ENCODE data around the gene GRM7.

GRM7 gene

DNA sequence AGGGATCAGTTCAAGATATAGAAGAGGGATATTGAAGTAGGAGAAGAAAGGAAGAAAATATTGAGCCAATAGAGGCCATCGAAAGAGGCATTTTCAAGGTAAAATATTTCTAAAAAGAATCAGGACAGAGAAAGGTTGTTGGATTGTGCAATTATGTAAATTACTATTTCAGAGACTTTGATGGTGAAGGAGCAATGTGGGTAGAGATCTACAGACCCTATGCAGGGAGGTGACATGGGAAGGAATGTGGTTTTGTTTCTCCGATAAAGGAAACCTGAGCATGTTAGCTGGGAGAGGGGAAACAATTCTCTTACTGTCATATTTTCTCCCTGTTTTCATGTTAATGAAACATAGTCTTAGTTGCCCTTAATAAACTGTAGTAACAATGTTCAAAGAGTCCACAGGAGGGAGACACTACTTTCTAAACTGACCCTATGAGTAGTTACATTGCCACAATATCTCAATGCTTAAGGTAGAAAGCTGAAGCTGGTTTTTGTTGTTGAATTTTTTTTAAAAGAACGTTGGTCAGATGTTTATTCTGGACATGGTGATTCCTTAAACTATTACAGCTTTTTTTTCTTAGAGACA lies 133.3 kb downstream of the GRM7 start:
- no peak overlapping the region for H3K27ac ChIP-seq
- ChIA-PET POLR2A (ENCODE audit: low non-redundant PET) (no interaction called here), CTCF (no interaction called here)
- no peak for DNase-seq (ENCODE audit: low spot score)
- TF ChIP-seq, protein P1, sequence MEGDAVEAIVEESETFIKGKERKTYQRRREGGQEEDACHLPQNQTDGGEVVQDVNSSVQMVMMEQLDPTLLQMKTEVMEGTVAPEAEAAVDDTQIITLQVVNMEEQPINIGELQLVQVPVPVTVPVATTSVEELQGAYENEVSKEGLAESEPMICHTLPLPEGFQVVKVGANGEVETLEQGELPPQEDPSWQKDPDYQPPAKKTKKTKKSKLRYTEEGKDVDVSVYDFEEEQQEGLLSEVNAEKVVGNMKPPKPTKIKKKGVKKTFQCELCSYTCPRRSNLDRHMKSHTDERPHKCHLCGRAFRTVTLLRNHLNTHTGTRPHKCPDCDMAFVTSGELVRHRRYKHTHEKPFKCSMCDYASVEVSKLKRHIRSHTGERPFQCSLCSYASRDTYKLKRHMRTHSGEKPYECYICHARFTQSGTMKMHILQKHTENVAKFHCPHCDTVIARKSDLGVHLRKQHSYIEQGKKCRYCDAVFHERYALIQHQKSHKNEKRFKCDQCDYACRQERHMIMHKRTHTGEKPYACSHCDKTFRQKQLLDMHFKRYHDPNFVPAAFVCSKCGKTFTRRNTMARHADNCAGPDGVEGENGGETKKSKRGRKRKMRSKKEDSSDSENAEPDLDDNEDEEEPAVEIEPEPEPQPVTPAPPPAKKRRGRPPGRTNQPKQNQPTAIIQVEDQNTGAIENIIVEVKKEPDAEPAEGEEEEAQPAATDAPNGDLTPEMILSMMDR (conservative IDR thresholded peaks at IDR 0.05; ENCODE audit: low read depth) = no peak

DNA sequence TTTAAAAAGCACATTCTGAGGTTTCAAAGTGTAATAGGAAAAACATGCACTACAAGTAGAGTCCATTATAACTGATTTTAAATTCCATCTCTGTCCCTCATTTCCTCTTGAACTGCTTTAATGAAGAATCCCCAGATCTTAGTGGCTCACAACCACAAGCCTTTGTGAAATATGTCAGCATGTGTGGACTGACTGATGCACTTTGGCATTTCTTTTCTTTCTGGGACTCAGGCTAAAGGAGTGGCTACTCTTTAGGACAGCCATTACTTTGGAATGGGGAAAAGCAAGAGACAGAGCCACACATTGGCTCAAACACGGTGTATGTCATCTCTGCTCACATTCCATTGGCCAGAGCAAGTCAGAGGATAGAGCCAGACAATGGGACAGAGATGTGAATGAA lies 139.6 kb downstream of the GRM7 start:
- H3K27ac ChIP-seq = no peak overlapping the region
- TF ChIP-seq, protein P1 (conservative IDR thresholded peaks at IDR 0.05; ENCODE audit: low read depth) = no peak
- POLR2A ChIA-PET (ENCODE audit: low non-redundant PET) = no interaction called here
- CTCF ChIA-PET = no interaction called here
- DNase-seq (ENCODE audit: low spot score) = no peak

DNA sequence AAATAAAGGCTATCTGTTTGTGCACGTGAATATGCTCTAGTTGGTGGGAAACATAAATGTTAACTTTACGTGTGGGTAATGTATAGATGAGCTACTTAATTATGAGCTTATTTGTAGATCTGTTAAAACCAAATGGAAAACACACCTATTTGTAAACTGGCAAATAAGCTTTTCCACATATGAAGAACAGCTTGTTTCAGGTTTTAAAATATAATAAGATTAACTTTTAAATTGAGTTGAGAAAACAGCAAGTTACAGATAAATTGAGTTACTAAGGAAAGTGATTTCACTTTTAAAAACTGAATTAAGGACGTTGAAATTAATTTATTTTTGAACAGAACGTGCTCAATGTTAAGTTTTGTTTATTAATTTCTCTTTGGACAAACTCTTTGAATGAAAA lies 140.5 kb downstream of the GRM7 start:
- no peak for DNase-seq (ENCODE audit: low spot score)
- CTCF ChIA-PET = interaction anchor here (0.6 kb wide), 1 partner anchor 1279 kb away, joined by 3 read pairs; no protein-coding TSS in a partner anchor
- POLR2A ChIA-PET (ENCODE audit: low non-redundant PET) = no interaction called here
- TF ChIP-seq, protein P1 (conservative IDR thresholded peaks at IDR 0.05; ENCODE audit: low read depth) = no peak
- H3K27ac ChIP-seq = no peak overlapping the region

DNA sequence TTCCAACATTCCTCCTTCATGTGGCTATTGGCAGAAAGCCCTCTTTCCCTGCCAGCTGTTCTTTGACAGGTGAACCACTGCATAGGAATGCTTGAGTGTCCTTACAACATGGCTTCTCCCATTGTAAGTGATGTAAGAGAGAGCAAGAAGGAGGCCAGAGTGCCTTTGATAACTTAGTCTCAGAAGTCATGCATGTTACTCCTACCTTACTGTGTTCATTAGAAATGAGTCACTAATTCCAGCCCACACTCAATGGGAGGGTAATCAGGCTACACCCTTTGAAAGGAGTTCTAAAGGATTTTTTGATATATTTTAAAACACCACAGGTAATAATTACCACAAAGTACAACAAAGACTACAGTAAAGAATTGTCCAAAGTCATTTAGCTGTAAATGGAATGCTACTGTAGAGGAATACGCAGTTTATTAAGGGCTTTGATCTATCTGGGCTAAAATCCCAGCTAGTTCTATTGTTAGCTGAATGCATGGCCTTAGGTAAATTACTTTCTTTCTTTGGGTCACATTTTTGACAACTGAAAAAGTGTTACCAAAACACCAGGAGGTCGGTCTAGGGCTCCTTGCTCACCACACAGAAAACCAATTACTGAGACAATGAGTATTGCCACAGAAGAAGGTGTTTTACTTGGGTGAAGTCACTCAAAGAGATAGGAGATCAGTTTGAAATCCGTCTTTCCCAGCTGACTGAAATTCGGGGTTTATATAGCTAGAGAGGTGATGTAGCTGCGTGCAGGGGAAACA lies 154.9 kb downstream of the GRM7 start:
- TF ChIP-seq, protein P1 (conservative IDR thresholded peaks at IDR 0.05; ENCODE audit: low read depth) = no peak
- no peak for DNase-seq (ENCODE audit: low spot score)
- CTCF ChIA-PET = interaction anchor here (0.8 kb wide), 1 partner anchor 1390 kb away, joined by 5 read pairs; no protein-coding TSS in a partner anchor
- POLR2A ChIA-PET (ENCODE audit: low non-redundant PET) = no interaction called here
- H3K27ac ChIP-seq = no peak overlapping the region

DNA sequence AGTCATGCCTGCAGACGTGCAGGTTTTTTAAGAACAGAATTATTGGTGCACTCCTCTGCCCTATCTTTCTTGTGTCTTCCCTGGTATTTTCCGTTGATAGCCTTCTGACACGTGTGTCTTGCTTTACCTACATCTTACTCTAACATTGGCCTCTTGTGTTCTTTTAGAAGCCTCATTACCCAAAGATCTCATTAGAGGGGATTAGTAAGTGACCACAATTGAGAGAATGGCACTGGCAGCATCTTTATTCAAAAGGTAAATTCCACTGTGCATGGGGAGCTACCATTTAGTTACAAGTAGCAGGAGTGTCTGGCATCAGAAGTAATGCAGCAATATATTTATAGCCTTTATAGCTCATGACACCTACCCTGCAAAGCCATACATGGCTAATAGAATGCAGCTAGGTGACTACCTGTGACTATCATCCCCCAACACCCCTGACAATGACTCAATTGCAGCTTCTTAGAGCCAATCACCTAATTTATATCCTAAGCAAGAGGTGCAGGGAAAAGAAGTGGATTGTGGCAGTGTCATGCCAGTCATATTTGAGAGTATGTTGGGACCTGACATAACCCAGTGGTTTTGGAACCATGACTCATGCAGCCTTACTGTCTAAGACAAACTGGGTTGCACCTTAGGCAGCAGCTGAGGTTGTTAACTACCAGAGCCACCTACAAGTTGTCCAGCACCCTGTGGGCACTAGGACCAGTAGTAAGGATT lies 164.8 kb downstream of the GRM7 start:
- no peak for DNase-seq (ENCODE audit: low spot score)
- H3K27ac ChIP-seq = no peak overlapping the region
- ChIA-PET CTCF (no interaction called here), POLR2A (ENCODE audit: low non-redundant PET) (no interaction called here)
- TF ChIP-seq, protein P1 (conservative IDR thresholded peaks at IDR 0.05; ENCODE audit: low read depth) = no peak

DNA sequence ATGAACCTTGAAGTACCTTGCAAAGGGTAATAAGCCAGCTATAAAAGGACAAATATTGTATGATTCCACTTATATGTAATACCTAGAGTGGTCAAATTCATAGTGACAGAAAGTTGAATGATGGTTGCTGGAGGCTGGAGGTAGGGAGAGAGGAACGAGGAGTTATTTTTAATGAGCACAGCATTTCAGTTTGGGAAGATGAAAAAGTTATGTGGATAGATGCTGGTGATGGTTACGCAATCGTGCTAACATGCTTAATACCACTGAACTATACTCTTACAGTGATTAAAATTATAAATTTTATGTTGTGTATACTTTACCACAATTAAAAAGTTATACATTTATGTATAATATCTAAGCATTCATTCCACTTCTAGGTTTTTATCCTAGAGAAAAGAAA lies 168.6 kb downstream of the GRM7 start:
- CTCF ChIA-PET = no interaction called here
- TF ChIP-seq, protein P1 (conservative IDR thresholded peaks at IDR 0.05; ENCODE audit: low read depth) = no peak
- no peak overlapping the region for H3K27ac ChIP-seq
- POLR2A ChIA-PET (ENCODE audit: low non-redundant PET) = no interaction called here
- DNase-seq (ENCODE audit: low spot score) = no peak

Measured in RWPE1 (cell line).